T-helper 9 cell (primary cell): ENCODE measurements around the gene GNG4.
"Not testable (repeated sequence)": the region's sequence is repeated elsewhere in the genome, so short reads cannot be mapped to it uniquely, and the experiment has no call there.

ENCODE experiments used
- DNase-seq: peaks from one replicate; pipeline ENCODE4 v3.0.0-alpha.2; 2020

Gene GNG4

GRCh38 chr1:235624721-235625333 lies 24.8 kb downstream of the GNG4 start:
- DNase-seq, result no peak

GRCh38 chr1:235622936-235623779 lies 26.4 kb downstream of the GNG4 start:
- no peak for DNase-seq

GRCh38 chr1:235619149-235619548 lies 30.4 kb downstream of the GNG4 start:
- not testable (repeated sequence) for DNase-seq

GRCh38 chr1:235617808-235618207 lies 31.8 kb downstream of the GNG4 start:
- no peak for DNase-seq

GRCh38 chr1:235617140-235617539 lies 32.4 kb downstream of the GNG4 start:
- DNase-seq, result no peak

GRCh38 chr1:235614442-235614954 lies 35.1 kb downstream of the GNG4 start:
- no peak for DNase-seq

- DNase-seq, result no peak
Measured at GRCh38 chr1:235613602-235614001, 36.0 kb downstream of the GNG4 start.

GRCh38 chr1:235612761-235613160 lies 36.8 kb downstream of the GNG4 start:
- DNase-seq, result no peak

- no peak for DNase-seq
Measured at GRCh38 chr1:235610157-235610556, 39.4 kb downstream of the GNG4 start.

GRCh38 chr1:235608278-235608677 lies 41.3 kb downstream of the GNG4 start:
- no peak for DNase-seq

GRCh38 chr1:235607284-235607683 lies 42.3 kb downstream of the GNG4 start:
- no peak for DNase-seq

GRCh38 chr1:235601104-235601503 lies 48.5 kb downstream of the GNG4 start:
- DNase-seq, result no peak

- DNase-seq, result no peak
Measured at GRCh38 chr1:235599536-235599935, 50.0 kb downstream of the GNG4 start.

GRCh38 chr1:235597867-235598553 lies 51.6 kb downstream of the GNG4 start:
- DNase-seq, result no peak

GRCh38 chr1:235595079-235595478 lies 54.5 kb downstream of the GNG4 start:
- no peak for DNase-seq

GRCh38 chr1:235594281-235594895 lies 55.2 kb downstream of the GNG4 start:
- not testable (repeated sequence) for DNase-seq

- DNase-seq, result no peak
Measured at GRCh38 chr1:235588916-235589515, 60.6 kb downstream of the GNG4 start.

GRCh38 chr1:235588156-235588555 lies 61.4 kb downstream of the GNG4 start:
- DNase-seq, result no peak

GRCh38 chr1:235586992-235587391 lies 62.6 kb downstream of the GNG4 start:
- DNase-seq, result no peak

GRCh38 chr1:235586413-235586812 lies 63.2 kb downstream of the GNG4 start:
- DNase-seq, result no peak

GRCh38 chr1:235584973-235585372 lies 64.6 kb downstream of the GNG4 start:
- DNase-seq, result no peak

- no peak for DNase-seq
Measured at GRCh38 chr1:235583511-235584001, 66.0 kb downstream of the GNG4 start.
